GM18498 (cell line): ENCODE measurements around the gene SLC49A3.
"Not testable (repeated sequence)": the region's sequence is repeated elsewhere in the genome, so short reads cannot be mapped to it uniquely, and the experiment has no call there.

Experiments
- ATAC-seq: cut with Tn5 transposase; IDR thresholded peaks from one replicate; pipeline ENCODE4 v1.9.1; 2021; ENCODE audit warnings: mild to moderate bottlenecking, moderate library complexity; ENCODE audit not compliant: unreplicated experiment

Gene SLC49A3

GRCh38 chr4:654871-655463 lies 34.0 kb downstream of the SLC49A3 start:
- no peak for ATAC-seq

GRCh38 chr4:654503-654845 lies 34.5 kb downstream of the SLC49A3 start:
- no peak for ATAC-seq

GRCh38 chr4:653831-654502 lies 35.0 kb downstream of the SLC49A3 start:
- ATAC-seq, result no peak

DNA sequence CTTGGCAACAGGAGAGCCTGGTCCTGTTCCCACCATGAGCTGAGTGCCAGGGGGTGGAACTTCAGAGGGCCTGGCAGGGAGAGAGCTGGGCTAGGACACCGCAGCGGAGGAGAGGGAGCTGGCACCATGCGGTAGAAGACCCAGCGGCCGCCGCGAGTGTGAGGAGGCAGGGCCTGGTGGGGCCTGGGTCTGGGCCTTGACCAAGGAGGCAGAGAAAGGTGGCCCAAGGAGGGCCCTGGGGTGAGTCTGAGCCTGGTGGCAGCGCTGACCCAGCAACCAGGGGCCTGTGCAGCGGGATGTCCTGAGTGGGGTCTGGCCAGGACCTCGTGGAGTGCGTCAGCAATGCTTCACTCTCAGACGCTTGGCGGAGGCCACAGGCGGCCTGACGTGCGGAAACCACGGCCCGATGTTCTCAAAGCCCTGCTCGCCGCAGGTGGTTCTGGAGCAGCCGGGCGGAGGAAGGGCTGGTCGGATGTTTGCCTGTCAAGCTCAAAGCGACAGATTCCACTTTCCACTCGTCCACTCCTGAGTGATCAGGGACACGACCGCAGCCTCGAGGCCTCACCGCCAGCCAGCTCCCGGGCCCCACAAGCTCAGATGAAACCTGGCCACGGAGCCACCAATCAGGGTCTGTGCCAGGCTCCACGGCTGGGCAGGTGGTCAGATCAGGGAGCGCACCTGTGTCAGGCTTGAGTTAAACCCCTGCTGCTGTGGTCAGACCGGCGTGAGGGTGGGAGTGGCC lies 35.7 kb downstream of the SLC49A3 start:
- ATAC-seq, result no peak

- no peak for ATAC-seq
These were observed 36.9 kb downstream of the SLC49A3 start for GRCh38 chr4:651884-652642.

DNA sequence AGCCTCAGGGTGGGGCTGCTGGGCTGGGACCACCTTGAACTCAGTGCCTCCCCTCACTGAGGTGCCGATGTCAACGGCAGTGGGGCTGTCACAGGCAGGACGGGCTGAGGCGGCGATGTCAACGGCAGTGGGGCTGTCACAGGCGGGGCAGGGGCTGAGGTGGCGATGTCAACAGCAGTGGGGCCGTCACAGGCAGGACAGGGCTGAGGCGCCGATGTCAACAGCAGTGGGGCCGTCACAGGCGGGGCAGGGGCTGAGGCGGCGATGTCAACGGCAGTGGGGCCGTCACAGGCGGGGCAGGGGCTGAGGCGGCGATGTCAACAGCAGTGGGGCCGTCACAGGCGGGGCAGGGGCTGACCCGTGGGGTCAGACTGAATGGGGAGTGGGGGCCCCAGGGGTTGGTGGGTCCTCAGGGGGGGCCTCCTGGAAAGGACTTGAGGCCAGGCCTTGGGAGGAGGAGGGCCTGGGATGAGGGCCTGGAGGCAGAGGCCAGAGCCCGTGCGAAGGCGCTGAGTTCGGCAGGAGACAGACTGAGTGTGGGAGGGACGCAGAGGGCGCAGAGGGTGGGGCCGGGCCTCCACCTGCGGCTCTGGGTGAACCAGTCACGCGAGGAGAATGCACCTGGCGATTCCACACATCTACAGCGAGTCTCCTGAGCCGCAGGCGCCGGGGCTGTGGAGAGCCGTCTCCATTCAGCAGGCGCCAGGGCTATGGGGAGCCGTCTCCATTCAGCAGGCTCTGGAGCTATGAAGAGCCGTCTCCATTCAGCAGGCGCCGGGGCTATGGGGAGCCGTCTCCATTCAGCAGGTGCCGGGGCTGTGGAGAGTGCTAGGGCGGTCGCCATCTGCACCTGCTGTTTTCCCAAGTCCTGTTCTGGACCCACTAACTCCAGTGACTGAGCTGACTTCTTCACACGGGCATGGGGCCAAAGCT lies 37.7 kb downstream of the SLC49A3 start:
- no peak for ATAC-seq

- no peak for ATAC-seq
These were observed 38.5 kb downstream of the SLC49A3 start for GRCh38 chr4:650461-650860.

DNA sequence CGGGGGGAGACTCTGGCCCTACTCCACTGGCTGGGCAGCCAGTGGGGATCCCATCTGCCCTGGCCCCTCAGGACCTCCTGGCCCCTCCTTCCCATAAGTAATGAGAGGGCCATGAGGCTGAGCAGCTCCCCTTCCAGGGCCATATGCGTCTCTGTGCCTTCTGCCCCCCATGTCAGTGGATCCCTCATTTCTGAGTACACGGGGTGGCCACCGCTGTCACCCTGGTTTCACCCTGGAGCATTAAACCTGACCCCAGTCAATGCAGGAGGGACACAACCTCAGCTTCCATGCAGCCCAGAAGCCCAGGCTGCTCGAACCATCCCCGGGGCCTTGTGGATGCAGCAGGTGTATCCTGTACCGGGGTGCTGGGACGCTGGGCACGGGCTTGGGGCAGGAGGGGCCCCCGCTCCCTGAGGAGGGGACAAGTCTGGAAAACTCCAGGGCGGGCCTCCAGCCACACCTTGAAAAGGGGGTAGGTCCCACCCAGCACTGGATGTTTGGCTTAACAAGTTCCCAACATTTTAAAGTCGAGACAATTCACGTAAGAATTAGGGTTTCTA lies 39.1 kb downstream of the SLC49A3 start:
- ATAC-seq, result no peak

- no peak for ATAC-seq
These were observed 39.7 kb downstream of the SLC49A3 start for GRCh38 chr4:649293-649625.

GRCh38 chr4:648579-649292 lies 40.2 kb downstream of the SLC49A3 start:
- ATAC-seq, result no peak

DNA sequence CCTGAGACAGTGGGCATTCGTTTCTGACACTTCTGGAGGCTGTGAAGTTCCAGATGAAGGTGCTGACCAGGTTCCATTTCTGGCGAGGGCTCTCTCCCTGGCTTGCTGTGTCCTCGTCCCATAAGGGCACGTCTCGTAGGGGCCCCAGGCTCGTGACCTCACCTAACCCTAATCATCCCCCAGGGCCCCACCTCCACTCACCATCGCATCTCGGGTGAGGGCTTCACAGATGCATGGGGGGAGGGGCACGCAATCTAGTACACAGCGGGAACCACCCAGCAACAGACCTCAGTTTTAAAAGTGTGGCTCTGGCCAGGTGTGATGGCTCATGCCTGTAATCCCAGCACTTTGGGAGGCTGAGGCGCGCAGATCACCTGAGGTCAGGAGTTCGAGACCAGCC lies 41.5 kb downstream of the SLC49A3 start:
- no peak for ATAC-seq

DNA sequence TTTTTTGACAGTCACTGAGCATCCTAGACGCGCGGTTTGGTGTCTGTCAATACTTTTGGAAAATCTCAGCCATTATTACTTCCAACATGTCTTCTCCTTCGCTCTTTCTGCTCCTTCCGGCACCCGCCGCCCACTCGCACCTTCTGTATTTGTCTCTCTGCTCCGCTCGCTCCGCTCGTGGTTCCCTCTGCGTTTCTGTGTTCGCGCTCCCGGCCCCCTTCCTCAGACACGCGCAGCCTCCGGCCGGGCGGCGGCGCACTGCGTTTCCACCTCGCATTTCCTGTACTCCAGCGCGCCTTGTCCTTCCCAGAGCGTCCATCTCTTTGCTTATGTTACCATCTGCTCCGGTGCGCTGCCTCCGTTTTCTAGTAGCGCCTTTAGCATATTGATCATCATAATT lies 42.5 kb downstream of the SLC49A3 start:
- no peak for ATAC-seq

- ATAC-seq, result not testable (repeated sequence)
These were observed 46.6 kb downstream of the SLC49A3 start for GRCh38 chr4:642366-642765.

- no peak for ATAC-seq
These were observed 51.2 kb downstream of the SLC49A3 start for GRCh38 chr4:637536-638280.

- ATAC-seq, result no peak
These were observed 52.3 kb downstream of the SLC49A3 start for GRCh38 chr4:636628-637159.

GRCh38 chr4:635851-636627 lies 52.9 kb downstream of the SLC49A3 start:
- ATAC-seq, result no peak

DNA sequence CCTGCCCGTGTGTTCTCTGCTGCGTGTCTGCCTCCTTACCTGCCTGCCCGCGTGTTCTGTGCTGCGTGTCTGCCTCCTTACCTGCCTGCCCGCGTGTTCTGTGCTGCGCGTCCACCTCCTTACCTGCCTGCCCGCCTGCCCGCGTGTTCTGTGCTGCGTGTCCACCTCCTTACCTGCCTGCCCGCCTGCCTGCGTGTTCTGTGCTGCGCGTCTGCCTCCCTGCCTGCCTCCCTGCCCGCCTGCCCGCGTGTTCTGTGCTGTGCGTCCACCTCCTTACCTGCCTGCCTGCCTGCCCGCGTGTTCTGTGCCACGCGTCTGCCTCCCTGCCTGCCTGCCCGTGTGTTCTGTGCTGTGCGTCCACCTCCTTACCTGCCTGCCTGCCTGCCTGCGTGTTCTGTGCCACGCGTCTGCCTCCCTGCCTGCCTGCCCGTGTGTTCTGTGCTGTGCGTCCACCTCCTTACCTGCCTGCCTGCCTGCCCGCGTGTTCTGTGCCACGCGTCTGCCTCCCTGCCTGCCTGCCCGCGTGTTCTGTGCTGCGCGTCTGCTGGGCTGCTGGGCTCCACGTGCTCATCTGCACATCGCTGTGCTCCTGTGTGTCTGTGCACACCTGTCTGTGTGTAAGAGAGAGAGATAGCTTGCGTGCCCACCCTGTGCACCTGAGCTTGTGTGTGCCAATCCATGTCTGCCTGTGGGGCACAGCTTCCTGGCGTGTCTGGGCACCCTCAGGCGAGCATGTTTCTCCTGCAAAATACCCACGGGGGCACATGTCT lies 53.7 kb downstream of the SLC49A3 start:
- ATAC-seq, result not testable (repeated sequence)
